Measurements from ENCODE around the gene FIGNL2.

Gene FIGNL2

GRCh38 chr12:51829641-51830040, 18.9 kb downstream of the FIGNL2 start:
- H3K27ac ChIP-seq = no peak overlapping the region
- TF ChIP-seq, protein P1, sequence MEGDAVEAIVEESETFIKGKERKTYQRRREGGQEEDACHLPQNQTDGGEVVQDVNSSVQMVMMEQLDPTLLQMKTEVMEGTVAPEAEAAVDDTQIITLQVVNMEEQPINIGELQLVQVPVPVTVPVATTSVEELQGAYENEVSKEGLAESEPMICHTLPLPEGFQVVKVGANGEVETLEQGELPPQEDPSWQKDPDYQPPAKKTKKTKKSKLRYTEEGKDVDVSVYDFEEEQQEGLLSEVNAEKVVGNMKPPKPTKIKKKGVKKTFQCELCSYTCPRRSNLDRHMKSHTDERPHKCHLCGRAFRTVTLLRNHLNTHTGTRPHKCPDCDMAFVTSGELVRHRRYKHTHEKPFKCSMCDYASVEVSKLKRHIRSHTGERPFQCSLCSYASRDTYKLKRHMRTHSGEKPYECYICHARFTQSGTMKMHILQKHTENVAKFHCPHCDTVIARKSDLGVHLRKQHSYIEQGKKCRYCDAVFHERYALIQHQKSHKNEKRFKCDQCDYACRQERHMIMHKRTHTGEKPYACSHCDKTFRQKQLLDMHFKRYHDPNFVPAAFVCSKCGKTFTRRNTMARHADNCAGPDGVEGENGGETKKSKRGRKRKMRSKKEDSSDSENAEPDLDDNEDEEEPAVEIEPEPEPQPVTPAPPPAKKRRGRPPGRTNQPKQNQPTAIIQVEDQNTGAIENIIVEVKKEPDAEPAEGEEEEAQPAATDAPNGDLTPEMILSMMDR (conservative IDR thresholded peaks at IDR 0.05) = no peak
- TF ChIP-seq ZFX (IDR thresholded peaks at IDR 0.05) = no peak

DNA sequence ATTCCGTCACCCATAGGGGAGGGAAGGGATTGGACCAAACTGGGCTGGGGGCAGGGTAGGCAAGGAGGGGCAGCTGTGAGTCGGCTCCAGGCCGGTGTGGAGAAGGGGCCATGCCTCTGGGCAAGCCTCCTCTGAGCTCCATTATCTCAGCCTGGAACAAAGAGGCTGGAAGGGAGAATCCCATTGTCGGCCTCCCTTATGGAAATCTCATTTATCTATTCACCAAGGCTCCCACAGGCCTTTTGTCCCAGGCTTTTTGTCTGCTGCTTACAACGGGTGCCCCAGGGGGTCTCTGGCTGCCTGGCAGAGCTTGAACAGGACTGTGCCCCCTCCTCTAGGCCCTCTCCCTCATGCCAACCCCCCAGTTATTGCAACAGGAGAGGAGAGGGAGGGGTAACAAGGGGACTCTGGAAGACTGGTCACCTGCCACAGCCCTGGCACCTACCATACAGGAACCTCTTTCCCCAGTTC, 19.5 kb downstream of the FIGNL2 start:
- TF ChIP-seq, protein P1 (conservative IDR thresholded peaks at IDR 0.05) = no peak

GRCh38 chr12:51827925-51828818, 20.3 kb downstream of the FIGNL2 start:
- TF ChIP-seq, protein P1 (conservative IDR thresholded peaks at IDR 0.05) = no peak
- no peak for TF ChIP-seq ZFX (IDR thresholded peaks at IDR 0.05)
- no peak overlapping the region for H3K27ac ChIP-seq

More for the DNA sequence above, 19.5 kb downstream of the FIGNL2 start:
- no peak overlapping the region for H3K27ac ChIP-seq

- TF ChIP-seq ZFX (IDR thresholded peaks at IDR 0.05) = no peak
- TF ChIP-seq, protein P1 (conservative IDR thresholded peaks at IDR 0.05) = no peak
- H3K27ac ChIP-seq = no peak overlapping the region
These were observed 21.6 kb downstream of the FIGNL2 start for GRCh38 chr12:51826881-51827280.

- TF ChIP-seq ZFX (IDR thresholded peaks at IDR 0.05) = no peak
- TF ChIP-seq, protein P1 (conservative IDR thresholded peaks at IDR 0.05) = no peak
These were observed 23.3 kb downstream of the FIGNL2 start for GRCh38 chr12:51825216-51825615.

DNA sequence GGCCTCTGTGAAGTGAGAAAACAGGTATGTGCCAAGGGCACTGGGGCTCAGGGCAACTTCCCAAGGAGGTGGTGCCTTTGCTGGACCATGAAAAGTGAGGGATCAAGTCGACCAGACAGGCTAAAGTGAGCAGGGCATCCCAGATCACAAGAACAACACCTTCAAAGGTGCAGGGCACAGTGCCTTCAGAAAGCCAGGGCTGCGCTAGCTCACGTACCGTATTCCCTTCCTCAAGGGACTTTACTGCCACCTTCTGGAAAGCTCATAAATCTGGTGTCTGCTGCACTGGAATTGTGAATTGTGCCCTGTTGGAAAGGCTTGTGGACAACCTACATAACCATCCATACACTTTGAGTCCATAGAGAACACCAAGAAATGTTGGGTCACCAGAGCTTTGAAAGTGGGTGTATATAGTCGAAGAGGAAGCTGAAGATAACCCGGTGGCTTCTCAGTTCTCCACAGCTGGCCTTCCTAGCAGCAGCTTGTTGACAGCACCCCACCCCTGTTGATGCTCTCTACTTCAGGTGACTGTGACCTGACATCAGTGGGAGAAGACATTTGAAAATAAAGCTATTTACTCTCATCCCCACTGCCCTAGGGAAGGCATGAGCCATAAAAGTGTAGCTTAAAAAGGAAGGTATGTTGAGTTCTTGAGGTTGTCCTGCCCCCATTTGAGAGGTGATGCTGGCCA, 24.5 kb downstream of the FIGNL2 start:
- TF ChIP-seq, protein P1 (conservative IDR thresholded peaks at IDR 0.05) = peak; percentile 85
- TF ChIP-seq ZFX (IDR thresholded peaks at IDR 0.05) = no peak
- no peak overlapping the region for H3K27ac ChIP-seq

More at GRCh38 chr12:51825216-51825615, 23.3 kb downstream of the FIGNL2 start:
- no peak overlapping the region for H3K27ac ChIP-seq

GRCh38 chr12:51822956-51823355, 25.6 kb downstream of the FIGNL2 start:
- TF ChIP-seq, protein P1 (conservative IDR thresholded peaks at IDR 0.05) = no peak
- no peak for TF ChIP-seq ZFX (IDR thresholded peaks at IDR 0.05)
- no peak overlapping the region for H3K27ac ChIP-seq
